Stimulated activated CD8-positive, alpha-beta memory T cell treated with anti-CD3 and anti-CD28 coated beads, Interleukin-4, amount 100 ng/mL, for 24 hours (primary cell): ENCODE data around the gene PDE11A.
"Not testable (repeated sequence)": the region's sequence is repeated elsewhere in the genome, so short reads cannot be mapped to it uniquely, and the experiment has no call there.

ENCODE experiments used
- DNase-seq: peaks from one replicate; pipeline ENCODE4 v3.0.0-alpha.2; 2020; ENCODE audit warnings: low read depth

The PDE11A gene

DNA sequence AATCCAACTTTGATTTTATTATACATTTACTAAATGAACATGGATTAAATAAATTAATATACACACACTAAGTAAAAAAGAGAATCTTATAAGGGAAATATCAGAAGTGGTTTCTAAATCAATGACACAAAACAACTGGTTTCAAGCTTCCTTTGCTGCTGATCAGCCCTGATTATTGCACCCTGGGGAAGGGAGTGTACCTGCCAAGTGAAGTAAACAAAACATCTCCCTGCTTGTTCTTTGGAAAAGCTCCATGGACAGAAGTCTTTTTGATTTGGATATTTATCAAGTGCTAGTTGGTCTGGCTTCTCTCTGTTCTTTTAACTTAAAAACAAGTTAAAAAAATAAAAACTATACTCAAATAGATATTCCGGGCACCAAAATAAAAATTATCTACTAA lies 190.1 kb downstream of the PDE11A start:
- DNase-seq, result no peak

GRCh38 chr2:177881921-177882320 lies 190.7 kb downstream of the PDE11A start:
- no peak for DNase-seq

- DNase-seq, result no peak
Measured at GRCh38 chr2:177881008-177881747, 191.4 kb downstream of the PDE11A start.

DNA sequence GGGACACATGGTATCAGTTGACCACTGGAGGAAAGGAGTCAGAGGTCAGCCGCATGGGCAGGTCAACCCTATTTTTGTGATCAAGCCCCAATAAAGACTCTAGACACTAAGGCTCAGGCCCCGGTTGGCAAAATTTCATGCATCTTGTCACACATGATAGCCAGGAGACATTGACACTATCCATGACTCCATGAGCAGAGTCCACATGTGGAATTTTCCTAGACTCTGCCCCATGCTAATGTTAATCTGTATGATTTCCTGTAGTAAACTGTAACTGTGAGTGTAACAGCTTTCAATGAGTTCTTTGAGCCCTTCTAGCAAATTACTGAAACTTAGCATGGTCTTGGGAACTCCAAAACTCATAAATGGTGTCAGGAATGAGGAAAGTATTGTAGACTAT lies 192.3 kb downstream of the PDE11A start:
- no peak for DNase-seq

- DNase-seq, result no peak
Measured at GRCh38 chr2:177876950-177877349, 195.6 kb downstream of the PDE11A start.

- no peak for DNase-seq
Measured at GRCh38 chr2:177874686-177875085, 197.9 kb downstream of the PDE11A start.

DNA sequence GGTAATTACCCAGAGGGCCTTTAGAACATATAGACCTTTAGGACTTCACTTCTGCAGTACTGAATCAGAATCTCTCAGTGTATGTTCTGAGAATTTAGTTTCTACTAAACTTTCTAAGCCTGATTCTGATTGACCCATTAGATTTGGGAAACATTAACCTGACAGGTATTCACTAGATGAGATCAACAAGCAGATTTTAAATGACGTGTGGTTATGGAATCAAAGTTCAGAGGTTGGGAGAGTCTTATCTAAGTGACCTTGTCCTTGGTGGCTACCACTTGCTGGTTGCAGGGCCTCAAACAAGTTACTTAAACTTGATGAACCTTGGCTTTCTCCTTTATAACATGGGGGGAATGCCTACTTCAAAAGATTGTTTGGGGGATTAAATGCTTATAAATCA lies 198.7 kb downstream of the PDE11A start:
- no peak for DNase-seq

DNA sequence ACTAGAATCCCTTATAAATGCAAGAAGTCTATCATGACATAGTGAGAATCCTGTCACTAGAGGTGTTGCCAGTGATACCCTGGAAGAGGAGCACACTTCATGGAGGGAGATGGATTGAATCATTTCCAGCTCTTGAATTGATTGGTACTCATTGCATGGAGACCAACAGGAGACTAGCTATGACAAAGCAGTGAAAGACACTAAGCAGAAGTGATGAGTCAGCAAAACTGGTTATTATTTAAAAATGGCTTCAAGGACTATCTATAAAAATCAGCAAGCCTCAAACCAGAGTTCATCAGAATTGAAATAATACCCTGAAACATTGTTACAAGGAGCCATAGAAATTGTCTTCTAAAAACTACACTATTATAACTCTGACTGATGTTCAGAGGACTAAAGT lies 200.3 kb downstream of the PDE11A start:
- no peak for DNase-seq

GRCh38 chr2:177869912-177870311 lies 202.7 kb downstream of the PDE11A start:
- DNase-seq, result no peak

DNA sequence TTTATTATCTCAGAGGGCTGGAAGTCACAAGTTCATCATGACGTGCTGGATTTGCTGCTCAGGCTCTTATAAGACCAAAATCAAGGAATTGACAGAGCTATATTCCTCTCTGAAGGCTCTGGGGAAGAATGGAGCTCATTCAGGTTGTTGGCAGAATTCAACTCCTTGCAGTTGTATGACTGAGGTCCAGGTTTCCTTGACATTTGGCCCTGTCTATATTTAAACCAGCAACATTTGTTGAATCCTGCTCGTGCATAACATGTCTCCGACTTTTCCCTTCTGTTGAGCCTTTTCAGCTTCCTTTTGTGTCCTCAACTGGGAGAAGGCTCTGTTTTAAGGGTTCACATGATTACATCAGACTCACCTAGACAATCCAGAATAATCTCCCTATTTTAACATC lies 203.4 kb downstream of the PDE11A start:
- DNase-seq, result no peak

DNA sequence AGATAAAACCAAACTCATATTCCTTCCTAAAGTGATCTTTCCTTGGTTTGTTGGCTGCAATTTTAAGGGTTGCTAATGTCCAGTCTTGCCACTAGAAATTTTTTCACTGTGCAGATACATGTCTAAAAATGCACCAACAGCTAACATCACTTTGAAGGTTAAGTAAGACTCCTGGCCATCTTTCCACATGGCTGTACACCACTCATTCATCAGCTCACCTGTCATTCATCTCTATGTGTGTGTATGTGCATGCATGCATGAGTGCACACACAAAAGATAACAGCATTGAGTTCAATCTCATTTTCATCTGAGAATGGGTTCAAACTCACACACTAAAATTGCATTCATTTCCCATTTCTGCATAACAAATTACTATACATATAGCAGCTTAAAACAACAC lies 203.8 kb downstream of the PDE11A start:
- DNase-seq, result no peak

- DNase-seq, result no peak
Measured at GRCh38 chr2:177857538-177857937, 215.0 kb downstream of the PDE11A start.

GRCh38 chr2:177852389-177852788 lies 220.2 kb downstream of the PDE11A start:
- no peak for DNase-seq

- no peak for DNase-seq
Measured at GRCh38 chr2:177843188-177843587, 229.4 kb downstream of the PDE11A start.

DNA sequence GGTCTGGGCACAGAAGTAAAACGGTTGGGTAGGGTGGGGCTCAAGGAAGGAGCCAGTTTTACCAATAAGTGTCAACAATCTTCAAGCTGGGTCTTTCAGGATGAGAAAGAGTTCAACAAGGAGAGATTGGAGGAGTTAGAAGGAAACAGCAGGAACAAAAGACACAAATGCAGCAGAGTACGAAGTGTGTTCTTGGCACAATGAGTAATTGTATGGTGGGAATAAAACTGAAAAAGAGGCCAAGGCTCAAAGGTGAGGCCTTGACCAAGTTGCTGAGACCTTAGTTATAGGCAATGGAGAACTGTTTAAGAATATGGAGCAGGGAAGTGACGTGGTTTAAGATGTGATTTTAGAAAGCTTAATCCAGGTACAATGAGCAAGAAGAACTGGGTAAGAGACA lies 230.3 kb downstream of the PDE11A start:
- DNase-seq, result no peak

DNA sequence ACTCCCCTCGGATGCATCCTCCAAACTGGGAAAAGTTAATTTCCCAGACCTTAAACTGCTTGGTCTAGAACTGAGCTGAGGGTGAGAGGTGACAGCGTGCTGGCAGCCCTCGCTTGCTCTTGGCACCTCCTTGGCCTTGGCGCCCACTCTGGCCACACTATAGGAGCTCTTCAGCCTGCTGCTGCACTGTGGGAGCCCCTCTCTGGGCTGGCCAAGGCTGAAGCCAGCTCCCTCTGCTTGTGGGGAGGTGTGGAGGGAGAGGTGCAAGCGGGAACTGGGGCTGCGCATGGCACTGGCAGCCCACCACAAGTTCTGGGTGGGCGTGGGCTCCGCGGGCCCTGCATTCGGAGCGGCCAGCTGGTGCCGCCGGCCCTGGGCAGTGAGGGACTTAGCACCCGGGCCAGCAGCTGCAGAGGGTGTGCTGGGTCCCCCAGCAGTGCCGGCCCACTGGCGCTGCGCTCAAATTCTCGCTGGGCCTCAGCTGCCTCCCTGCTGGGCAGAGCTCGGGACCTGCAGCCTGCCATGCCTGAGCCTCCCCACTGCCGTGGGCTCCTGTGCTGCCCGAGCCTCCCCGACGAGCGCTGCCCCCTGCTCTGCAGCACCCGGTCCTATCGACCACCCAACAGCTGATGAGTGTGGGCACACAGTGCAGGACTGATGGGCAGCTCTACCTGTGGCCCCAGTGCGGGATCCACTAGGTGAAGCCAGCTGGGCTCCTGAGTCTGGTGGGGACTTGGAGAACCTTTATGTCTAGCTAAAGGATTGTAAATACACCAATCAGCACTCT lies 237.0 kb downstream of the PDE11A start:
- DNase-seq, result not testable (repeated sequence)

GRCh38 chr2:177832611-177833433 lies 239.8 kb downstream of the PDE11A start:
- no peak for DNase-seq

DNA sequence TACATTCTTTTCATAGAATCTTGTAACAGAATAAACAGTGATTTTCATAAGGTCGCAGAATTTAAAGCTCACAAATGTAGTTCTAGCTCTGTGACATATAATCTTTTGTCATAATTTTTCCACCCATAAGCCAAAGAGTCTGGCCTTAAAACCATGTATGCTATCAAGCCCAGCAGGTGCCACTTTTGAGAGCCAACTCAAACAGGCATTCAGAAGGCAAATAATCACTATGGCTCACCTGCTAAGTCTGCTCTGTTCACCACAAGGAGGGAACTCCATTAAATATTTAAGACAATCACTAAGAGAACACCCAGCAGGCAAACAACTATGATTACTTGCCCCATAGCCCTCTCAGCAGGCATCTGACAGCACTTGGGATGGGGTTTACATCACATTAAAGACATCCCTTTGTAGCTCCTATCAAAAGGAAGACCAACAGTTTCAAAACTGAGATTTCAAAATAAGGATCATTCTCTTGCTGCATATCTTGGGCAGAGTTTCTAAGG lies 241.6 kb downstream of the PDE11A start:
- DNase-seq, result no peak

- no peak for DNase-seq
Measured at GRCh38 chr2:177828557-177828956, 244.0 kb downstream of the PDE11A start.

- DNase-seq, result no peak
Measured at GRCh38 chr2:177826897-177827296, 245.7 kb downstream of the PDE11A start.

- DNase-seq, result no peak
Measured at GRCh38 chr2:177822941-177823340, 249.6 kb downstream of the PDE11A start.

DNA sequence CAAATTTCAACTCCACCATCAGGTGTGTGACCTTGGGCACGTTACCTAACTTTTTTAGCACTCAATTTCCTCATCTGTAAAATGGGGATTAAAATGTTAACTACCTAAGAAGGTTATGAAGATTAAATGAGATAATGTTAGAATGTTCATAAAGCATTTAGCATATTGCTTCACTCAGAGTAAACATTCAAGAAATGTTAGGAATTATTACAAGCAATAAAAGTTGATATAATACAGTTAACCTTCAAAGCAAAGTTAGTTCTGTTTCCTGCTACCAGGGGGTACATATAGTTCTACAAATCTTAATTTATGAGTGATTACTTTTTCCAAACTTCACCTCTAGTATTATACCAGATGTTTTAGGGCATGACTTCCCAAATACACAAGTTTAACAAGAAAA lies 254.2 kb downstream of the PDE11A start:
- no peak for DNase-seq

GRCh38 chr2:177817300-177817699 lies 255.3 kb downstream of the PDE11A start:
- DNase-seq, result no peak
